OCI-LY3 (cell line): ENCODE results near the gene HAUS7.

ENCODE experiments used
- EZH2phosphoT487 ChIP-seq: fragments of 200-600 bp; shearing (Covaris generic); IDR thresholded peaks from 2 replicates; pipeline ENCODE4 v1.6.1; 2018; ENCODE audit warnings: antibody characterized with exemption, mixed run types, low read depth
- TF ChIP-seq, protein P1 (sequence below): fragments of 200-600, 300-600 bp; sonication (generic); IDR thresholded peaks from 2 replicates; pipeline ENCODE4 v1.5.1; 2014; ENCODE audit warnings: antibody characterized with exemption, low read length, low read depth

- TF ChIP-seq, protein P1, sequence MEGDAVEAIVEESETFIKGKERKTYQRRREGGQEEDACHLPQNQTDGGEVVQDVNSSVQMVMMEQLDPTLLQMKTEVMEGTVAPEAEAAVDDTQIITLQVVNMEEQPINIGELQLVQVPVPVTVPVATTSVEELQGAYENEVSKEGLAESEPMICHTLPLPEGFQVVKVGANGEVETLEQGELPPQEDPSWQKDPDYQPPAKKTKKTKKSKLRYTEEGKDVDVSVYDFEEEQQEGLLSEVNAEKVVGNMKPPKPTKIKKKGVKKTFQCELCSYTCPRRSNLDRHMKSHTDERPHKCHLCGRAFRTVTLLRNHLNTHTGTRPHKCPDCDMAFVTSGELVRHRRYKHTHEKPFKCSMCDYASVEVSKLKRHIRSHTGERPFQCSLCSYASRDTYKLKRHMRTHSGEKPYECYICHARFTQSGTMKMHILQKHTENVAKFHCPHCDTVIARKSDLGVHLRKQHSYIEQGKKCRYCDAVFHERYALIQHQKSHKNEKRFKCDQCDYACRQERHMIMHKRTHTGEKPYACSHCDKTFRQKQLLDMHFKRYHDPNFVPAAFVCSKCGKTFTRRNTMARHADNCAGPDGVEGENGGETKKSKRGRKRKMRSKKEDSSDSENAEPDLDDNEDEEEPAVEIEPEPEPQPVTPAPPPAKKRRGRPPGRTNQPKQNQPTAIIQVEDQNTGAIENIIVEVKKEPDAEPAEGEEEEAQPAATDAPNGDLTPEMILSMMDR, result no peak
- no peak for TF ChIP-seq EZH2phosphoT487
These were observed 29.7 kb downstream of the HAUS7 start for GRCh38 chrX:153440556-153441135.
